SU-DHL-6 (cell line): ENCODE measurements around the gene AADACL4.

Source experiments
- H2AFZ ChIP-seq: fragments of 200-600 bp; sonication (generic); 2 replicates; pipeline ENCODE4 v1.6.1; 2014; ENCODE audit warnings: low read depth, mild to moderate bottlenecking, moderate library complexity, mixed read lengths, antibody characterized with exemption, low read length; ENCODE audit not compliant: severe bottlenecking
- H3F3A ChIP-seq: fragments of 200-600 bp; shearing (Covaris generic); 2 replicates; pipeline ENCODE4 v1.6.0; 2016; ENCODE audit warnings: antibody characterized with exemption, mild to moderate bottlenecking; ENCODE audit not compliant: insufficient read depth
- H3K27ac ChIP-seq: fragments of 200-600 bp; sonication (generic); 2 replicates; pipeline ENCODE4 v1.5.1; 2016; ENCODE audit warnings: low read depth, mild to moderate bottlenecking, low read length, moderate library complexity, mixed read lengths
- H3K27me3 ChIP-seq: fragments of 200-600 bp; sonication (generic), shearing (Covaris generic); 2 replicates; pipeline ENCODE4 v1.6.0; 2014; ENCODE audit warnings: mild to moderate bottlenecking, low read length
- H3K36me3 ChIP-seq: fragments of 200-600 bp; sonication (generic); 2 replicates; pipeline ENCODE4 v1.6.1; 2014; ENCODE audit warnings: mild to moderate bottlenecking, low read length, mixed read lengths
- H3K4me2 ChIP-seq: fragments of 300-600, 200-600 bp; shearing (Covaris generic), sonication (generic); 2 replicates; pipeline ENCODE4 v1.6.0; 2014; ENCODE audit warnings: low read length, low read depth, mild to moderate bottlenecking; ENCODE audit not compliant: poor library complexity, severe bottlenecking
- H3K4me3 ChIP-seq: fragments of 200-600 bp; sonication (generic); 2 replicates; pipeline ENCODE4 v1.5.1; 2014; ENCODE audit warnings: antibody characterized with exemption, low read length, mild to moderate bottlenecking, mixed read lengths; ENCODE audit not compliant: insufficient read depth, poor library complexity, severe bottlenecking
- H3K79me2 ChIP-seq: fragments of 200-600 bp; sonication (generic); 2 replicates; pipeline ENCODE4 v1.6.1; 2014; ENCODE audit warnings: mild to moderate bottlenecking, low read length, moderate library complexity; ENCODE audit not compliant: insufficient read depth
- H3K9ac ChIP-seq: fragments of 200-600 bp; sonication (generic); 2 replicates; pipeline ENCODE4 v1.7.0; 2014; ENCODE audit warnings: mild to moderate bottlenecking, low read length
- H3K9me2 ChIP-seq: fragments of 200-600 bp; sonication (generic); replicated peaks from 2 replicates; pipeline ENCODE4 v1.6.1; 2014; ENCODE audit warnings: low read length; ENCODE audit not compliant: insufficient read depth
- H3K9me3 ChIP-seq: fragments of 200-600 bp; sonication (generic); 2 replicates; pipeline ENCODE4 v1.6.1; 2014; ENCODE audit warnings: low read length, mixed read lengths; ENCODE audit not compliant: insufficient read depth
- H4K20me1 ChIP-seq: fragments of 200-600 bp; sonication (generic); 2 replicates; pipeline ENCODE4 v1.6.1; 2014; ENCODE audit warnings: low read depth, mild to moderate bottlenecking, antibody characterized with exemption, low read length, moderate library complexity, mixed read lengths
- CTCF ChIP-seq: fragments of 200-600 bp; sonication (generic); IDR thresholded peaks from one replicate; pipeline ENCODE4 v1.5.1; 2017; ENCODE audit warnings: antibody characterized with exemption, mild to moderate bottlenecking, low read length, moderate library complexity; ENCODE audit not compliant: insufficient read depth, poor library complexity, severe bottlenecking
- EZH2phosphoT487 ChIP-seq: fragments of 200-600 bp; sonication (generic), shearing (Covaris generic); conservative IDR thresholded peaks from 2 replicates; pipeline ENCODE4 v1.6.1; 2018; ENCODE audit warnings: mild to moderate bottlenecking, antibody characterized with exemption, low read length, moderate library complexity, mixed read lengths

The AADACL4 gene

GRCh38 chr1:12634696-12635202 lies 9.1 kb upstream of the AADACL4 start:
- TF ChIP-seq CTCF (no peak), EZH2phosphoT487 (no peak)
- Histone ChIP-seq H3K27me3 (no peaks in the 10 kb centered on the region), H3K9me2 (no peaks in the 10 kb centered on the region), H3K9me3 (peaks cover 7% of the 10 kb centered on the region; the same call in 1 of the 2 replicates), H3K79me2 (no peaks in the 10 kb centered on the region), H3K4me2 (no peak overlapping the region), H3K4me3 (no peak overlapping the region), H3F3A (no peaks in the 10 kb centered on the region), H3K36me3 (no peaks in the 10 kb centered on the region), H3K9ac (no peak overlapping the region), H4K20me1 (no peaks in the 10 kb centered on the region), H3K27ac (no peak overlapping the region), H2AFZ (no peak overlapping the region)

- Histone ChIP-seq H3F3A (no peaks in the 10 kb centered on the region), H3K27me3 (no peaks in the 10 kb centered on the region), H4K20me1 (no peaks in the 10 kb centered on the region), H3K79me2 (no peaks in the 10 kb centered on the region), H2AFZ (no peak overlapping the region), H3K9ac (no peak overlapping the region), H3K4me2 (no peak overlapping the region), H3K27ac (no peak overlapping the region), H3K4me3 (no peak overlapping the region), H3K9me2 (no peaks in the 10 kb centered on the region), H3K9me3 (peaks cover 19% of the 10 kb centered on the region; the same call in 1 of the 2 replicates), H3K36me3 (no peaks in the 10 kb centered on the region)
- TF ChIP-seq EZH2phosphoT487 (no peak), CTCF (no peak)
These were observed 7.6 kb upstream of the AADACL4 start for GRCh38 chr1:12636098-12636950.

GRCh38 chr1:12637693-12638092 lies 6.2 kb upstream of the AADACL4 start:
- H3K9me2 ChIP-seq, result no peaks in the 10 kb centered on the region
- no peaks in the 10 kb centered on the region for H3K27me3 ChIP-seq
- no peak overlapping the region for H3K4me3 ChIP-seq
- no peak overlapping the region for H3K27ac ChIP-seq
- H3K9ac ChIP-seq, result no peak overlapping the region
- H4K20me1 ChIP-seq, result no peaks in the 10 kb centered on the region
- H3K36me3 ChIP-seq, result no peaks in the 10 kb centered on the region
- H3F3A ChIP-seq, result no peaks in the 10 kb centered on the region
- no peak for TF ChIP-seq EZH2phosphoT487
- TF ChIP-seq CTCF, result no peak
- H3K4me2 ChIP-seq, result no peak overlapping the region
- H3K79me2 ChIP-seq, result no peaks in the 10 kb centered on the region
- H2AFZ ChIP-seq, result no peak overlapping the region
- H3K9me3 ChIP-seq, result peaks cover 19% of the 10 kb centered on the region; the same call in 1 of the 2 replicates
